ENCODE results near the gene RAD23B. TPM values are rescaled to one million over a fixed set of nuclear protein-coding genes. Genes with fewer than 3 reads are reported as not detected.

RAD23B gene
- 125 TPM for polyA plus RNA-seq (2013, experiment 1 of 2)
- 130 TPM for polyA plus RNA-seq (2013, experiment 2 of 2)

GRCh38 chr9:107282759-107283622, at the start of gene RAD23B:
RAD23B (plus strand) TSS chr9:107283279; CDS start chr9:107283630, 351 bp downstream.
- Histone ChIP-seq H3K27me3 (ENCODE audit: control insufficient read depth in 1 of 2, insufficient read depth in 1 of 2, low read length in 2 of 2) (no peaks in the 10 kb centered on the region), H4K91ac (ENCODE audit: low read length) (peak within 1 kb of the TSS; percentile 100), H2BK5ac (ENCODE audit: low read depth, low read length, poor library complexity, severe bottlenecking) (peak within 1 kb of the TSS; percentile 100), H3K4ac (ENCODE audit: low read depth in 1 of 2, low read length in 2 of 2) (peak within 1 kb of the TSS; percentile 100), H2AK5ac (ENCODE audit: low read length, severe bottlenecking) (peak within 1 kb of the TSS; percentile 97), H3K27ac (ENCODE audit: low read length, poor library complexity, severe bottlenecking) (peak within 1 kb of the TSS; percentile 85), H3K9ac (ENCODE audit: low read length) (peak within 1 kb of the TSS; percentile 98), H3K23ac (ENCODE audit: low read length in 2 of 2) (peak within 1 kb of the TSS; percentile 98 to 100), H3K18ac (ENCODE audit: low read depth in 1 of 2, low read length in 2 of 2) (peak within 1 kb of the TSS; percentile 100), H3K79me1 (replicated peaks; ENCODE audit: low read length, poor library complexity, severe bottlenecking) (no peaks in the 10 kb centered on the region), H3K4me3 (ENCODE audit: insufficient read depth in 1 of 2, low read depth in 1 of 2, low read length in 2 of 2) (peak within 1 kb of the TSS; percentile 95 to 100), H4K8ac (ENCODE audit: low read length) (peak within 1 kb of the TSS; percentile 100), H2BK15ac (ENCODE audit: low read depth, poor library complexity, severe bottlenecking) (peak within 1 kb of the TSS; percentile 99), H3K4me2 (ENCODE audit: low read length, poor library complexity, severe bottlenecking) (peak within 1 kb of the TSS; percentile 81), H3K9me3 (ENCODE audit: control insufficient read depth, low read length) (no peaks in the 10 kb centered on the region), H2BK12ac (ENCODE audit: low read length in 2 of 2) (peak within 1 kb of the TSS; percentile 84 to 98), H3K36me3 (ENCODE audit: control insufficient read depth in 1 of 2, insufficient read depth in 2 of 2, low read depth in 1 of 2, low read length in 2 of 2) (no peaks in the 10 kb centered on the region), H2AFZ (ENCODE audit: low read depth, low read length) (peak within 1 kb of the TSS; percentile 89), H3K14ac (ENCODE audit: low read length in 2 of 2) (peak within 1 kb of the TSS; percentile 92 to 100), H2BK120ac (ENCODE audit: low read depth, low read length) (peak within 1 kb of the TSS; percentile 99), H3K4me1 (ENCODE audit: control insufficient read depth, insufficient read depth, low read depth, low read length) (peaks cover 1% of the 10 kb centered on the region)
- WGBS = under 1% methylated on average over 85 of the region's 101 CpGs
- peak; percentile 98 for DNase-seq

- H3K4me2 ChIP-seq (ENCODE audit: low read length, poor library complexity, severe bottlenecking) = no peak overlapping the region
- H3K9ac ChIP-seq (ENCODE audit: low read length) = no peak overlapping the region
- DNase-seq = no peak
- H2BK12ac ChIP-seq (ENCODE audit: low read length in 2 of 2) = no peak overlapping the region
- H3K23ac ChIP-seq (ENCODE audit: low read length in 2 of 2) = no peak overlapping the region
- H3K79me1 ChIP-seq (replicated peaks; ENCODE audit: low read length, poor library complexity, severe bottlenecking) = no peaks in the 10 kb centered on the region
- H3K36me3 ChIP-seq (ENCODE audit: control insufficient read depth in 1 of 2, insufficient read depth in 2 of 2, low read depth in 1 of 2, low read length in 2 of 2) = no peaks in the 10 kb centered on the region
- H2AK5ac ChIP-seq (ENCODE audit: low read length, severe bottlenecking) = no peak overlapping the region
- no peak overlapping the region for H3K14ac ChIP-seq (ENCODE audit: low read length in 2 of 2)
- no peak overlapping the region for H3K4me3 ChIP-seq (ENCODE audit: insufficient read depth in 1 of 2, low read depth in 1 of 2, low read length in 2 of 2)
- H3K9me3 ChIP-seq (ENCODE audit: control insufficient read depth, low read length) = no peaks in the 10 kb centered on the region
- H2BK120ac ChIP-seq (ENCODE audit: low read depth, low read length) = no peak overlapping the region
- H3K27ac ChIP-seq (ENCODE audit: low read length, poor library complexity, severe bottlenecking) = no peak overlapping the region
- no peaks in the 10 kb centered on the region for H3K27me3 ChIP-seq (ENCODE audit: control insufficient read depth in 1 of 2, insufficient read depth in 1 of 2, low read length in 2 of 2)
- no peak overlapping the region for H2BK5ac ChIP-seq (ENCODE audit: low read depth, low read length, poor library complexity, severe bottlenecking)
- H3K18ac ChIP-seq (ENCODE audit: low read depth in 1 of 2, low read length in 2 of 2) = no peak overlapping the region
- no peaks in the 10 kb centered on the region for H3K4me1 ChIP-seq (ENCODE audit: control insufficient read depth, insufficient read depth, low read depth, low read length)
- no peak overlapping the region for H2AFZ ChIP-seq (ENCODE audit: low read depth, low read length)
- 96% methylated on average over 3 of the region's 3 CpGs for WGBS
- no peak overlapping the region for H2BK15ac ChIP-seq (ENCODE audit: low read depth, poor library complexity, severe bottlenecking)
- no peak overlapping the region for H4K91ac ChIP-seq (ENCODE audit: low read length)
- no peak overlapping the region for H3K4ac ChIP-seq (ENCODE audit: low read depth in 1 of 2, low read length in 2 of 2)
- no peak overlapping the region for H4K8ac ChIP-seq (ENCODE audit: low read length)
Measured at GRCh38 chr9:107235765-107236442, 47.2 kb upstream of the RAD23B start.

- Histone ChIP-seq H3K14ac (ENCODE audit: low read length in 2 of 2) (no peak overlapping the region), H3K4me1 (ENCODE audit: control insufficient read depth, insufficient read depth, low read depth, low read length) (no peaks in the 10 kb centered on the region), H4K8ac (ENCODE audit: low read length) (no peak overlapping the region), H3K27me3 (ENCODE audit: control insufficient read depth in 1 of 2, insufficient read depth in 1 of 2, low read length in 2 of 2) (no peaks in the 10 kb centered on the region), H4K91ac (ENCODE audit: low read length) (no peak overlapping the region), H3K27ac (ENCODE audit: low read length, poor library complexity, severe bottlenecking) (no peak overlapping the region), H3K9ac (ENCODE audit: low read length) (no peak overlapping the region), H2AK5ac (ENCODE audit: low read length, severe bottlenecking) (no peak overlapping the region), H3K23ac (ENCODE audit: low read length in 2 of 2) (no peak overlapping the region), H3K4ac (ENCODE audit: low read depth in 1 of 2, low read length in 2 of 2) (no peak overlapping the region), H2BK120ac (ENCODE audit: low read depth, low read length) (no peak overlapping the region), H2AFZ (ENCODE audit: low read depth, low read length) (no peak overlapping the region), H3K4me3 (ENCODE audit: insufficient read depth in 1 of 2, low read depth in 1 of 2, low read length in 2 of 2) (no peak overlapping the region), H3K79me1 (replicated peaks; ENCODE audit: low read length, poor library complexity, severe bottlenecking) (no peaks in the 10 kb centered on the region), H2BK12ac (ENCODE audit: low read length in 2 of 2) (no peak overlapping the region), H3K4me2 (ENCODE audit: low read length, poor library complexity, severe bottlenecking) (no peak overlapping the region), H3K36me3 (ENCODE audit: control insufficient read depth in 1 of 2, insufficient read depth in 2 of 2, low read depth in 1 of 2, low read length in 2 of 2) (no peaks in the 10 kb centered on the region), H2BK5ac (ENCODE audit: low read depth, low read length, poor library complexity, severe bottlenecking) (no peak overlapping the region), H2BK15ac (ENCODE audit: low read depth, poor library complexity, severe bottlenecking) (no peak overlapping the region), H3K9me3 (ENCODE audit: control insufficient read depth, low read length) (no peaks in the 10 kb centered on the region), H3K18ac (ENCODE audit: low read depth in 1 of 2, low read length in 2 of 2) (no peak overlapping the region)
- WGBS = 58% methylated on average over 3 of the region's 6 CpGs
- DNase-seq = no peak
Measured at GRCh38 chr9:107237873-107238272, 45.2 kb upstream of the RAD23B start.

GRCh38 chr9:107239474-107239873, 43.6 kb upstream of the RAD23B start:
- Histone ChIP-seq H2AK5ac (ENCODE audit: low read length, severe bottlenecking) (no peak overlapping the region), H2AFZ (ENCODE audit: low read depth, low read length) (no peak overlapping the region), H3K4me1 (ENCODE audit: control insufficient read depth, insufficient read depth, low read depth, low read length) (no peaks in the 10 kb centered on the region), H3K9ac (ENCODE audit: low read length) (no peak overlapping the region), H4K8ac (ENCODE audit: low read length) (no peak overlapping the region), H3K23ac (ENCODE audit: low read length in 2 of 2) (no peak overlapping the region), H3K36me3 (ENCODE audit: control insufficient read depth in 1 of 2, insufficient read depth in 2 of 2, low read depth in 1 of 2, low read length in 2 of 2) (no peaks in the 10 kb centered on the region), H3K18ac (ENCODE audit: low read depth in 1 of 2, low read length in 2 of 2) (no peak overlapping the region), H3K27me3 (ENCODE audit: control insufficient read depth in 1 of 2, insufficient read depth in 1 of 2, low read length in 2 of 2) (no peaks in the 10 kb centered on the region), H3K14ac (ENCODE audit: low read length in 2 of 2) (no peak overlapping the region), H3K4me2 (ENCODE audit: low read length, poor library complexity, severe bottlenecking) (no peak overlapping the region), H2BK5ac (ENCODE audit: low read depth, low read length, poor library complexity, severe bottlenecking) (no peak overlapping the region), H4K91ac (ENCODE audit: low read length) (no peak overlapping the region), H3K9me3 (ENCODE audit: control insufficient read depth, low read length) (no peaks in the 10 kb centered on the region), H2BK120ac (ENCODE audit: low read depth, low read length) (no peak overlapping the region), H3K79me1 (replicated peaks; ENCODE audit: low read length, poor library complexity, severe bottlenecking) (no peaks in the 10 kb centered on the region), H2BK15ac (ENCODE audit: low read depth, poor library complexity, severe bottlenecking) (no peak overlapping the region), H3K4ac (ENCODE audit: low read depth in 1 of 2, low read length in 2 of 2) (no peak overlapping the region), H2BK12ac (ENCODE audit: low read length in 2 of 2) (no peak overlapping the region), H3K27ac (ENCODE audit: low read length, poor library complexity, severe bottlenecking) (no peak overlapping the region), H3K4me3 (ENCODE audit: insufficient read depth in 1 of 2, low read depth in 1 of 2, low read length in 2 of 2) (no peak overlapping the region)
- peak; percentile 24 for DNase-seq
- 79% methylated on average over 2 of the region's 2 CpGs for WGBS
